Right lobe of liver (tissue), 6 donors: ENCODE results near the gene GLIPR2. TPM values are rescaled to one million over a fixed set of nuclear protein-coding genes. Genes with fewer than 3 reads are reported as not detected.

Experiments used
- ATAC-seq, 4 donors: fragments of 200-7000 bp; cut with Tn5 transposase; one replicate each; pipeline ENCODE4 v1.9.1; 2020; ENCODE audit warnings: mild to moderate bottlenecking in 4 of 4, moderate library complexity in 4 of 4
- DNase-seq, 3 donors: peaks; one replicate each; pipeline ENCODE4 v3.0.0-alpha.2; 2020
- H3K27ac ChIP-seq, 3 donors: fragments of 200-600 bp; one replicate each; pipeline ENCODE4 v1.8.0; 2022
- H3K27me3 ChIP-seq, 2 donors: fragments of 200-600 bp; one replicate each; pipeline ENCODE4 v1.8.0; 2022
- H3K36me3 ChIP-seq, 4 donors: fragments of 200-600 bp; sonication (generic) in 1 of 4; one replicate each; pipeline versions ENCODE4 v1.5.1 to v1.8.0; 2017 to 2022; ENCODE audit warnings: control low read depth in 1 of 4
- H3K4me1 ChIP-seq, 4 donors: fragments of 200-600 bp; sonication (generic) in 1 of 4; one replicate each; pipeline versions ENCODE4 v1.5.1 to v1.8.0; 2017 to 2022; ENCODE audit warnings: control low read depth in 1 of 4
- H3K4me3 ChIP-seq, 3 donors: fragments of 200-600 bp; one replicate each; pipeline ENCODE4 v1.8.0; 2022
- H3K9me3 ChIP-seq, 4 donors: fragments of 200-600 bp; sonication (generic) in 1 of 4; one replicate each; pipeline versions ENCODE4 v1.5.1 to v1.8.0; 2017 to 2022; ENCODE audit warnings: control low read depth in 1 of 4
- CTCF ChIP-seq, 4 donors: fragments of 200-600 bp in 3 of 4; fragments of 450-650 bp in 1 of 4; IDR thresholded peaks; one replicate each; pipeline versions ENCODE4 v1.5.1 to v1.8.0; 2016 to 2022; ENCODE audit warnings: antibody characterized with exemption in 4 of 4, mild to moderate bottlenecking in 2 of 4
- POLR2A ChIP-seq: fragments of 450-650 bp; IDR thresholded peaks from one replicate; pipeline ENCODE4 v1.6.1; 2017; ENCODE audit warnings: antibody characterized with exemption, mild to moderate bottlenecking
- WGBS: methylation state at CpG from one replicate; pipeline ENCODE4 v1.1.6; 2018; ENCODE audit warnings: low coverage, low lambda C conversion rate; ENCODE audit not compliant: insufficient coverage; ENCODE audit errors: missing lambda C conversion rate; 5-methylcytosine and 5-hydroxymethylcytosine counted together
- intact Hi-C, 2 donors: fragments of 100-400 bp; cut with DNase I; formaldehyde crosslinking; loops; one replicate each; pipeline versions ENCODE4 v1.11.2 to v1.14.1; 2022
- total RNA-seq, 6 experiments: library from RNA; depleted of rRNA in 2 of 6; stranded (reverse); fragments of >200 nt in 2 of 6; fragmentation: NEBNext Ultra II Directional in 3 of 6; extraction: Animal tissue kit (Norgen Biotek cat#: 25700) in 3 of 6; gene quantifications; one replicate each; pipeline versions ENCODE4 v1.1.0 to v1.2.4, GENCODE V29; 2016 to 2023
- donor health status: DM: no; HTN: yes; CAD: no.
- donor health status: DM: no; HTN: no; CAD: no.
- donor health status: DM: no; HTN: no; CAD: no.
- donor health status: DM: no; HTN: yes; CAD: no.
- donor health status: DM: no; HTN: yes; CAD: no.

Gene GLIPR2
- total RNA-seq, 6 experiments from 2014 or later: 1.2 to 3.9 (median 2.5) TPM

GRCh38 chr9:36207546-36208012 is 71.0 kb downstream of the GLIPR2 start:
- Histone ChIP-seq H3K4me1 (peaks cover 0 to 14% (median 7%) of the 10 kb centered on the region in 4 donors), H3K4me3 (no peak overlapping the region), H3K9me3 (no peaks in the 10 kb centered on the region), H3K27ac (peak overlapping the region in 1 of 3 donors; percentile 29), H3K27me3 (no peaks in the 10 kb centered on the region), H3K36me3 (peaks cover 7 to 91% (median 30%) of the 10 kb centered on the region in 4 donors)
- TF ChIP-seq POLR2A (no peak), CTCF (IDR thresholded peaks at IDR 0.05) (no peak)
- intact Hi-C loops: loop anchor here in 1 of 2 donors (10.0 kb wide), 1 partner anchor 117 kb away; no protein-coding TSS in a partner anchor
- DNase-seq (no peak), ATAC-seq (peak; percentile 3 to 65 (median 41))
- 0% methylated on average over 1 of the region's 1 CpG for WGBS

GRCh38 chr9:36208521-36209253 is 72.2 kb downstream of the GLIPR2 start:
- TF ChIP-seq CTCF (IDR thresholded peaks at IDR 0.05) (no peak), POLR2A (no peak)
- no peaks in the 10 kb centered on the region for H3K27me3 ChIP-seq
- no peak for DNase-seq
- intact Hi-C loops: loop anchor here in 1 of 2 donors (10.0 kb wide), 1 partner anchor 116 kb away; no protein-coding TSS in a partner anchor
- H3K4me3 ChIP-seq: no peak overlapping the region
- WGBS: 71% methylated on average over 7 of the region's 10 CpGs
- H3K27ac ChIP-seq: peak overlapping the region in 1 of 3 donors; percentile 29
- no peaks in the 10 kb centered on the region for H3K9me3 ChIP-seq
- ATAC-seq: no peak
- peaks cover 0 to 14% (median 7%) of the 10 kb centered on the region in 4 donors for H3K4me1 ChIP-seq
- peaks cover 7 to 88% (median 21%) of the 10 kb centered on the region in 4 donors for H3K36me3 ChIP-seq

- 67% methylated on average over 8 of the region's 8 CpGs for WGBS
- intact Hi-C loops: no loop called here
- Histone ChIP-seq H3K27me3 (no peaks in the 10 kb centered on the region), H3K4me3 (no peak overlapping the region), H3K4me1 (peaks cover 0 to 14% (median 7%) of the 10 kb centered on the region in 4 donors), H3K27ac (no peak overlapping the region), H3K9me3 (no peaks in the 10 kb centered on the region), H3K36me3 (peaks cover 2 to 86% (median 19%) of the 10 kb centered on the region in 4 donors)
- DNase-seq (no peak), ATAC-seq (no peak)
- TF ChIP-seq POLR2A (no peak), CTCF (IDR thresholded peaks at IDR 0.05) (no peak)
These were observed 74.2 kb downstream of the GLIPR2 start for GRCh38 chr9:36210722-36211121.

GRCh38 chr9:36211510-36211909 is 75.0 kb downstream of the GLIPR2 start:
- ATAC-seq (peak in 1 of 4 donors; percentile 14), DNase-seq (no peak)
- Histone ChIP-seq H3K27ac (no peak overlapping the region), H3K27me3 (no peaks in the 10 kb centered on the region), H3K9me3 (no peaks in the 10 kb centered on the region), H3K4me3 (no peak overlapping the region), H3K4me1 (peaks cover 0 to 14% (median 7%) of the 10 kb centered on the region in 4 donors), H3K36me3 (peaks cover 0 to 85% (median 15%) of the 10 kb centered on the region in 4 donors)
- no peak for TF ChIP-seq POLR2A
- TF ChIP-seq CTCF (IDR thresholded peaks at IDR 0.05): no peak
- intact Hi-C loops: no loop called here
- no CpG with 5 or more reads among the region's 7 CpGs for WGBS
